Fibroblast of peridontal ligament (primary cell): ENCODE measurements around the gene ERN1.
"Not testable (repeated sequence)": the region's sequence is repeated elsewhere in the genome, so short reads cannot be mapped to it uniquely, and the experiment has no call there.

Source experiments
- DNase-seq: peaks from one replicate; pipeline ENCODE4 v3.0.0-alpha.2; 2010; ENCODE audit errors: extremely low read depth

Gene ERN1

GRCh38 chr17:64032081-64032480 lies 97.9 kb downstream of the ERN1 start:
- no peak for DNase-seq

DNA sequence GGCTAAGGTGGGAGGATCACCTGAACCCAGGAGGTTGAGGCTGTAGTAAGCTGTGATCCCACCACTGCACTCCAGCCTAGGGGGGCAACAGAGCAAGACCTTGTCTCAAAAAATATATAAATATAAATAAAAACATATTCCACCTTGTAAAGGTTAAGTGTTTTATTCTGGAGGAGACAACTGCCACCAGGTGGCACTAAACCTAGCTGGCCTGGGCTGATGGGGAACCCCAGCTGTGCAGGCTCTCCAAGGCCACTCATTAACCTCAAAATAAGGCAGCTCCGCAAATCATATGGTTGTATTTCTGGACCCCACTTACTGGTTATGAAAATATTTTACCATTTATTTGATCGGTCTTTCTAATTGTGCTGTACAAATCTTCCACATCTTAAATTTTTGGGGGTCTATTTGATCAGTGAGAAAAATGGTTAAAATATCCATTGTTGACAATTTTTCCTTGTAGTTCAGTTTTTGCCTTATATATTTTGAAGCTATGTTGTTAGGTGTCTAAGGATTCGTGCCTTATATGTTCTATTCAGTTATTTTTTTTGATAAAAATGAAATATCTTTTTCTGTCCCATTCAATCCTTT lies 101.0 kb downstream of the ERN1 start:
- peak; percentile 70 for DNase-seq

DNA sequence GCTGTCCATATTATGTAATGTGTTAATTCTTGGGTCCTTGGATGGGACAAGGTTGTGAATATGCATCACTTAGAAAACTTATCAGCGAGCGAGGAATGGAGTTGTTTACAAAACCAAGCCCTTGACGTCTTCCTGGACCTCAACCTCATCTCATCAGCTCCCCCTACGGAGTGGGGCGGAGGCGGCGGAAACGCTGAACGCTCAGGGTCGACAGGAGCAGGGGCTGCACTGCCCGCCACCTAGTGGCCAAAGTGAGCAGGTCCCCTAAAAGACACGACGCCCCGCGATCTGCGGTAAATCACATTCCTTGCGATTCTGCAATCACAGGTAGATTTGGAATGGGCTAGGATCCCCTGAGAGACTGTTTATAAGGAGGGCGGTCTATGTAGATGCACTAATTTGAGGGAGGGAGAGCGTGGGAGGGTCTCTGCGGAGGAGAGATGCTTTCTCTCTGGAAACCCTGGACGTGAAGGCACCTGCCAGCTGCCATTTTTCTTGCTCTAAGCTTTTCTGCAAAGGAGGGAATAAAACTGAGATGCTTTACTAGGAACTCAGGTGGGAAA lies 104.1 kb downstream of the ERN1 start:
- peak; percentile 55 for DNase-seq

GRCh38 chr17:64024781-64025731 lies 104.9 kb downstream of the ERN1 start:
- DNase-seq, result no peak

- DNase-seq, result no peak
Observed at GRCh38 chr17:64024215-64024654, 105.7 kb downstream of the ERN1 start.

DNA sequence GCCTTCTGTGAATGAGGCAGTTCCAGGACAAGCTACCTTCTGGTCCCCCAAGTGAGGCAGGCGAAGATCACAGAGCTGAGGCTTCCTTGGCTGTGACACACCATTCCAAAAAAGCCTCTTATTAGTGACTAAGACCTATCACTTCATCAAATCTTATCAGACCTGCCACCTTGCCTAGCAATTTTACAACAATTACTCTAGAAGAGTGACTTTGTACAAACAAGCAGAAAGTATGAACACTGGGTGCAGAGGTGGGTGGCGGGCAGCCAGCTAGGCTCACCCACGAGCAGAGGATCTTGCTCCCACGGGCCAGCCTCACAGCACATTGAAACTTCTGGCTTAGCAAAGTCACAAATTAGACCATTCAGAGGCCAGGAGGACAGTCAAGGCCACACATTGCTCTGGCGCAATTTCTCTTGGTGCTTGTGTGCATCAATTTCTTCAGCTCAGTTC lies 107.3 kb downstream of the ERN1 start:
- no peak for DNase-seq

DNA sequence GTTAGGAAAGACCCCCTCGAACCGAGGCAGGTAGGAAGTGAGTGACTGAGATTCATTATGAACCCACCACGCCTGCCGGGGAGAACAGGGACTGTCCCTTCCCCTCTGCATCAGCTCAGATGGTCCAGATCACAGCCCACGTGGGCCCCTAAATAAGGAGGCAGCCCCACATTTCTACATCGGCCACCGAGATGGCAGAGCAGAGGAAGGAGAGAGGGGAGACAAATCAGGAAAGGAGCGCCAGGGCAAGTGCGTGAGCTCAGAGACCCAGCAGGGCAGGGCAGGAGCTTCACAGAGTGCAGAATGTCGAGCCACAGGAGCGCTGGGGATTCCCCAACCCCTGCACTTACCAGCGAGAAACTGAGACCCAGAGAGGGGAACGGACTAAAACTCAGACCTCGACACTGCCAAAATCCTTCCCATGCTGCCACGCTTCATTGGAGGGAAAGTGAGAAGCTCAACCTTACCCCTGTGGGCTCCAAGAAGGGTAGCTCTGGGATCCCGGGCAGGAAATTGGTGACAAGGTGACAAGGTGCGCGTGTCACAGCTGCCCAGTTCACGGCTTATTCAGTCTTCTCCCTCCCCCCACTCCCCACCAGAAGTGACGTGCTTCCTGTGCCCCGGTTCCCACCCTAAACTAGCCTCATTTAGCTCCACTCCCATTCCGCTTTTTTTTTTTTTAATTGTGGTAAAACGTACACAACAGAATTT lies 109.7 kb downstream of the ERN1 start, which contains the start of gene ICAM2:
ICAM2 (minus strand) TSS at position 578 of the 711 bp plus-strand sequence. CDS start 13,942 bp downstream, outside the sequence.
- no peak for DNase-seq

GRCh38 chr17:64019551-64019961 lies 110.4 kb downstream of the ERN1 start:
- DNase-seq, result not testable (repeated sequence)

- no peak for DNase-seq
Observed at GRCh38 chr17:64017381-64017980, 112.5 kb downstream of the ERN1 start.

GRCh38 chr17:64016974-64017373 lies 113.0 kb downstream of the ERN1 start:
- DNase-seq, result no peak

DNA sequence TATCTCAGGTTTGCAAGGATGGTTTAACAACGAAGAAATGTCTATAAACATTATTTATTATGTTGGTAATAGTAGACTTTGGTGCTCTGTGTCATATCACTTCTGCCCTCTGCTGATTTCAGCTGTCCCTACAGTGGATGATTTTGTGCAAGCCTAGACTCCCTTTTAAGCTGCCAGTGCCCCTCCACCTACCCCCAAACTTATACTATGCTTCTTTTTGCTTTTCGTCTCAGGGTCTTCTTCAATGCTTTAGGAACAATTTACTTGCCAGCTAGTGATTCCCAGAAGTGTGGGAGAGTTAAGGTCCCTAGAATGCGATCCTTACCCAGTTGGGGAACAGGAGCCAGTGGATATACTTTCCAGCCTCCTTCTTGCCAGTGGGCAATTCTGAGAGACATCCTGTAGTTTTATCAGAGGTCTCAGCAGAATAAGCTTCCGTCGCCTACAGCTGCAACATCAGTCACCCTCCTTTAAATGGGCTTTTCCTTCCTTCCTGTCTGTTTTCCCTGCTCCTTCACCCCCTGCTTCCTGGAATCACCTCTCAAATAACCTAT lies 113.6 kb downstream of the ERN1 start:
- no peak for DNase-seq

- DNase-seq, result no peak
Observed at GRCh38 chr17:64015447-64015846, 114.5 kb downstream of the ERN1 start.

GRCh38 chr17:64009571-64010402 lies 120.2 kb downstream of the ERN1 start:
- DNase-seq, result no peak

GRCh38 chr17:64008830-64009229 lies 121.1 kb downstream of the ERN1 start:
- no peak for DNase-seq

- DNase-seq, result no peak
Observed at GRCh38 chr17:64008346-64008745, 121.6 kb downstream of the ERN1 start.

DNA sequence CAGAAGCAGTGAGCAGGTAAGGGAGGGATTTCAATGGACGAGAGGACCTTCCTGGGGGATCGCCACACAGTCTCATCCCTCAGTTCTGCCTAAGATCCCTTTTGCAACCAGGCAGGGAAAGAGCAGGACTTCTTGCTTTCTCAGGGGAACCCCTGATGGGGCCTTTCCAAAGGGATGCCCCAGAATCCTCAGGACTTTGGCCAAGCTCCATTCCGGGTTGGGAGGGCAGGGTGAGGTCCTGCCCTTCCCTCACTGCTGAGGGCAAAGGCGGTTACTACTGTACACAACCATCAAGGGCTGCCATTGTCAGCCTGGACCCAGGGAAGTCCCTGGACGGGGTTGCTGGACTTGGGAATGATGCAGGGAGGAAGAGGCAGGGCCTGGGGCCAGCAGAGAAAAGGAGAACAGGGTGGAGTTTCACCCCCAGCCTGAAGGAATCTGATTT lies 122.1 kb downstream of the ERN1 start:
- DNase-seq, result no peak

DNA sequence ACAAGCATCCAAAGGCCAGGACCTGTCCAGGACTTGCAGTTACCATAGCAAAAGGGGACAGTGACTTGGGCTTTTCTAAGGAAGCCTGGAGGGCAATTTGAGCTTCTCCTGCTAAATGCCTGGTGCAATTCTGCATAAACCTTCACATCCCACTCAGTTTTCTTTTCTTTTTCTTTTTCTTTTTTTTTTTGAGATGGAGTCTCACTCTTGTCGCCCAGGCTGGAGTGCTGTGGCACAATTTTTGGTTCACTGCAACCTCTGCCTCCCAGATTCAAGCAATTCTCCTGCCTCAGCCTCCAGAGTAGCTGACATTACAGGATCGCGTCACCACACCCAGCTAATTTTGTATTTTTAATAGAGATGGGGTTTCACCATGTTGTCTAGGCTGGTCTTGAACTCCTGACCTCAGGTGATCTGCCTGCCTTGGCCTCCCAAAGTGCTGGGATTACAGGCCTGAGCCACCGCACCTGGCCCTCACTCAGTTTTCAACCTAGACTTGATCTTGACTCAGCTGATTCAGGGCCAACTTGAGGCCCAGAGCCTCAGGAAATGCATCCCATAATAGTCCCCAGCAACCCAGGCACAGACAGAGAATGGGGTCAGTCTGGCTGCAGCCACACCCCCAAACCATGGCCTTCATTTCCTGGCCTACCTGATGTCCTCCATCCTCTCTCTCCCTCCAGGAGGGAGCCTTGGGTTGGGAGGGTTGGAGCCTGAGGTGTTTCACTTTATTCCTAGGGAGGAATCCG lies 122.7 kb downstream of the ERN1 start:
- not testable (repeated sequence) for DNase-seq

- peak; percentile 25 for DNase-seq
Observed at GRCh38 chr17:64006361-64007088, 123.4 kb downstream of the ERN1 start.

DNA sequence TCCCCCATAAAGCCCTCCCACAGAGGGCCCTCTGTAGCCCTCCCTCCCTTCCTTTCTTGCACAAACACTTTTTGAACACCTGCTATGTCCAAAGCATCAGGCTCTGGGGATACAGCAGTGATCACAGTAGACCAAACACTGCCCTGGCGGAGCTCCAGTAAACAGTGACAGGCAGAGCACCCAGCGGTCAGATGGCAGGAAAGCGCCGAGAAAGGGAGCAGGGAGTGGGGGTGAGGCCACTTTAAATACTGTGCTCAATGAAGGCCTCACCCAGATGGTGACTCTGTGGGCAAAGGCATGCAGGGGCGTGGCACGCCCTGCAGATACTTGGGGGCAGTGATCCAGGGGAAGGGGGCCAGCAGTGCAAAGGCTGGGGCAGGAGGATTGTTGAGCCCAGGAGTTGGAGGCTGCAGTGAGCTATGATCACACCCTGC lies 124.2 kb downstream of the ERN1 start:
- no peak for DNase-seq
